Fibroblast of the conjunctiva (primary cell): ENCODE data around the gene SMAD7.
"Not testable (repeated sequence)": the region's sequence is repeated elsewhere in the genome, so short reads cannot be mapped to it uniquely, and the experiment has no call there.

Experiments
- DNase-seq: peaks from one replicate; pipeline ENCODE4 v3.0.0-alpha.2; 2010; ENCODE audit warnings: low read depth

Gene SMAD7

DNA sequence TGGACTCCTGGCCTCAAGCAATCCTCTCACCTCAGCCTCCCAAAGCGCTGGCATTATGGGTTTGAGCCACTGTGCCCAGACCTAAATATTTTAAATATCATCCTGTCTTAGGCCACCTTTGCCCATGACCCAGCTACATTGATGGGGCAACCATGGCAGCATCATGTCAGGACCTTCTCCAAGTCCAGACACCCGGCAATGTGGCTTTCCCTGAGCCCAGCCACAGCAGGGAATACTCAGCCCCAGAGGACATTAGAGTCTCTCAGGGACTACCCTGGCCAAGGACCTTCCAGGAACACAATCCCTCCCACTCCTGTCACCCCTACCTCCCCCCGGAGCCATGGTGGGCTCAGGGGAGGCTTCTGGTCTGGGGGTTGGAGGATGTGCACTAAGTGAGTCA, 72.8 kb downstream of the SMAD7 start:
- DNase-seq, result no peak

DNA sequence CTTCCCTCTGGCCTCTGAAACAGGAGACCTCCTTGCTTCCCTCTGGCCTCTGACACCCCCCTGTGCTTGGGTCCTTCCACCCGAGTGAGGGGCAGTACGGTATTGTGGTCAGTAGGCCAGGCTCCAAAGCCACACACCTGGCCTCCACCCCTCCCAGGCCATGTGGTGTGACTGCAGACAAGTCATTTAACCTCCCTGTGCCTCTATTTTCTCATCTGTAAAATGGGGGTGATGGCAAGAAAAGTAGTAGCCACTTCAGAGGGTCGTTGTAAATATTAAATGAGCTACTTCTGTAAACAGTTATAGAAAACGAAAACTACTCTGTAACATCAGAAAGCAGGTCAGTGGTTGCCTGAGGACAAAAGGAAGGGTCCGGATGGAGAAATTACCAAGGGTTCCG, 74.2 kb downstream of the SMAD7 start:
- no peak for DNase-seq

GRCh38 chr18:48875942-48876511, 74.7 kb downstream of the SMAD7 start:
- DNase-seq, result no peak

DNA sequence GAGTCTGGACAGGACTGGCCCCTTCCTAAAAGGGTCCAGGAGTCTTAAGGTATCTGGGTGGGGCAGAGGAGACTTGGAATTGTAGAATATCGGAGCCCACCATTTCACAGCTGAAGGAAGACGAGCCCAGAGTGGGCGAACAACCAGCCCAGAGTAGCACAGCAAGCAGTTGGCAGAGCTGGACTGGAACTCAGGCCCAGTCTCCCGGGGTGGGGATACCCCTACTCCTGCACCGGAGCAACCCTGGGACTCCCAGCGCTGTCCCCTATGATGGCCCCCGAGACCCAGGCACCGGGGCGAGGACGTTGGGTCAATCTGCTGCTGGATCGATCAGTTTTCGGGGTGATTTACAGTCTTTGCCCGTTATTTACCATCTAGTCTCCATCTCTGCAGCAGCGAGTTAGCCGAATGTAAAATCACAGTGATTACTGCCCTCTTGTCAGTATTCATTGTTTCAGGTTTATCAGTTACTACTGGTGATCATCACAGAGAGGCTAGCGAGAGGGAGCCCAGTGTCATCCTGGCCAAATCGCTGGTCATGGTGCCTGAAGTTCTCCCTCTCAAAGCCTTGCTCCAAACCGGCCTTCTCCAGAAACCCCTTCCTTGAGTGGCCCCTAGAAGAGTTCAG, 75.3 kb downstream of the SMAD7 start:
- DNase-seq, result no peak

GRCh38 chr18:48874701-48875162, 76.0 kb downstream of the SMAD7 start:
- DNase-seq, result no peak

DNA sequence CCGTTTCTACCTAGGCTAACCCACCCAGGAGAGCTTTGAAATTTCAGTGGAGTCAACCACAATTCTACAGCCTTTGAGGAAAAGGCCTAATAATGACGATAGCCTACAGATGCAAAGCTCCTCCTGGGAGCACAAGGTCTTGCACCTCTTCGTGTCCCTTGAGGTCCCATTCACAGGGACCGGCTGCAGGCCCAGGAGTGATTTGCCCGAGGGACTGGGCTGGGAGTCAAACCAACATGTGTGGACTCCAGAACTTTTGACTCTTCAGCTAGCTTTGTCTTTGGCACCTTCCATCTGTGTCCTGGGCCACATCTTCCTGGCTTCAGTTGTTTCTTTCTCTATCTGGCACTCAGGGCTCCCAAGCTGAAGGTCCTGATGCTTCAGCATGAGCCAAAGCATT, 76.5 kb downstream of the SMAD7 start:
- no peak for DNase-seq

DNA sequence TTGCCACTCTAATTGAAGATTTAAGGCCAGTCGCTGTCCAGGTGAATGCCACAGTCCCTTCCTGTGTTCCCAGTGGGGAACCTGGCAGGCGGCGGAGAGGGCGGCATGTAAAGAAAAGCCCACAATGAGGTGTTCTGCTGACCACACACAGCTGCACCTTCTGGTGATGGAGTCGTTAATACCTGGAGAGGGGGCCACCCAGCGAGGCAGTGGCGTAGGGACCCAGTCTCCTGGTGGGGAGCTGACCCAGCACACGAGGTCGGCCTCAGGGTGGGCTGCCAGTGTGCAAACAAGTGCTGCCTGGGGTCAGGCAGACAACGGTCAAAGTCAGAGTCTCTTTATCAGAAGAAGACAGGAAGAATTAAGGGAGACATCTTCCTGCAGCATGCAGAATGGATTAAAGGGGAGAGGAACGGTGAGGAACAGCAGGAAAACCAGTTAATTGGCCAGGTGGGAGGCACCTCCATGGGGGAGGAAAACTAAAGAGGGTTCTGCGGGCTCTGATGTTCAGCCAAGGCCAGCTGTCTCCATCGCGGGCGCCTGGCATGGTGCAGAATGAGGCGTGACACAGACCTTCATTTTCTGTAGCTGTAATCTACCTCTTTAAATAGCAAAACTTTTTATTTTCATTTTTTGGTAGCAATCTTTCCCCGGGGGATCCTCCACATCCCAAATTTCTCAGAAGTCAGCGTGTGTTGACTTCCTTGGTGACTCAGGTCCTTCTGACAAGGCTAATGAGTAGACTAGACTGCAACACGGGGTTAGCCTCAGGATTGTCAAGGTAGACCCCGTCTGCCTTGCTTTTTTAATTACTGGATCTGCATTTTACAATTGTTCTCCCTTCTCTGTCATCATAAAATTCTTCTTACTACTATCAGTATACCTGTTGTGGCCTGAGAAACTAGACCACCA, 78.3 kb downstream of the SMAD7 start:
- DNase-seq, result no peak

- DNase-seq, result no peak
Measured at GRCh38 chr18:48871391-48872166, 79.2 kb downstream of the SMAD7 start.

DNA sequence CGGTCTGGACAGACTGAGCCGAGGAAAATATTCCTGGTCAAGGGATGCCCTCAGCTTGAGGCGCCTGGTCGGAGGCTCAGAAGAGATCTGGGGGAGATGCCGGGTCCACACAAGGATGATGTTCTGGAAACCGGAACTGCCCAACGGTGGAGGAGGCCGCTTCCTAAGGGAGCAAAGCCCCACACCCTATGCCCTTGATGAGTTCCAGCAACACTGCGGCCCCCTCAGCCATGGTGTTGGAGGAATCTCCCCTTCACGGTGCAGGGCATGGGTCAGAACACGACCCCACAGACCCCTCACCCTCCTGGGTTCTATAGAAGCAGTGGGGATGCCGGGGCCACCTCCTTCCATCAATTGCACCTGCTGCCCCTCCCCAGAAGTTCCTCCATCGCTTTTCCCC, 79.8 kb downstream of the SMAD7 start:
- not testable (repeated sequence) for DNase-seq
